Limb (tissue), 2 donors: ENCODE measurements around the gene ZBTB7A.

Experiments used
- DNase-seq, 2 donors: peaks; one replicate each; pipeline ENCODE4 v3.0.0-alpha.2; 2016; ENCODE audit errors: extremely low spot score in 2 of 2

Gene ZBTB7A

GRCh38 chr19:4037301-4037949 lies 29.3 kb downstream of the ZBTB7A start:
- DNase-seq: no peak

DNA sequence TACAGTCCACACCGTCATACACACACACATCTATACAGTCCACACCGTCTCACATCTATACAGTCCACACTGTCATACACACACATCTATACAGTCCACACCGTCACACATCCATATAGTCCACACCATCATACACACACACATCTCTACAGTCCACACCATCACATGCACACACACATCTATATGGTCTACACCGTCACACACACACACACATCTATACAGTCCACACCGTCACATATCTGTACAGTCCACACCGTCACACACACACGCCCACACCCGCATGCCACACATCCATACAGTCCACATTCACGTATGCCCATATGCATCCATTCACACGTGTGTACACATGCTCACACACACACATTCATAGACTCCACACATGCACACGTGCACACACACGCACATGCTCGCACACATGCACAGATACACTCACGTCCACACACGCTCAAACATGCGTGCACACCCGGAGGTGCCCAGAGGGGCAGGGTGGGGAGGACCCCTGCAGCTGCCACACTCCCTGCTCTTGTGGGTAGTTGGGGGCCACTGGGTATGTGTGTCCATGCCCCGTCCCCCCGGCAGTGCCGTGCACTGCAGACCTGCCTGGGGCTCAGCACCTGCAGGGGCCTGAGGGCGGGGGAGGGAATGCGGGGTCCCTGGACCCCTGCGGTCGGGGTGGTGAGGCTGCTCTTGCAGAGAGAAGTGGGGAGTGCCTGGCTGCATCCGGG lies 30.0 kb downstream of the ZBTB7A start:
- no peak for DNase-seq

DNA sequence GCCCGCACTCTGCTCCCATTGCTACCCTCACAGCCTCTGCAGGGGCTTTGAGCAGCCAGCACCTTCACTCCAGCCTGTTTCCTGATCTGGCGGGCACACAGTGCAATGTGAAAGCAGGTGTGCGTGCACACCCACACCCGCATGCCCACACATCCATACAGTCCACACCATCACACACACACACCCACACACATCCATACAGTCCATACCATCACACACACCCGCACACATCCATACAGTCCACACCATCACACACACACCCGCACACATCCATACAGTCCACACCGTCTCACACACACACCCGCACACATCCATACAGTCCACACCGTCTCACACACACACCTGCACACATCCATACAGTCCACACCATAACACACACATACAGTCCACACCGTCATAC lies 31.1 kb downstream of the ZBTB7A start:
- no peak for DNase-seq

- DNase-seq: no peak
Measured at GRCh38 chr19:4035018-4035566, 31.6 kb downstream of the ZBTB7A start.

DNA sequence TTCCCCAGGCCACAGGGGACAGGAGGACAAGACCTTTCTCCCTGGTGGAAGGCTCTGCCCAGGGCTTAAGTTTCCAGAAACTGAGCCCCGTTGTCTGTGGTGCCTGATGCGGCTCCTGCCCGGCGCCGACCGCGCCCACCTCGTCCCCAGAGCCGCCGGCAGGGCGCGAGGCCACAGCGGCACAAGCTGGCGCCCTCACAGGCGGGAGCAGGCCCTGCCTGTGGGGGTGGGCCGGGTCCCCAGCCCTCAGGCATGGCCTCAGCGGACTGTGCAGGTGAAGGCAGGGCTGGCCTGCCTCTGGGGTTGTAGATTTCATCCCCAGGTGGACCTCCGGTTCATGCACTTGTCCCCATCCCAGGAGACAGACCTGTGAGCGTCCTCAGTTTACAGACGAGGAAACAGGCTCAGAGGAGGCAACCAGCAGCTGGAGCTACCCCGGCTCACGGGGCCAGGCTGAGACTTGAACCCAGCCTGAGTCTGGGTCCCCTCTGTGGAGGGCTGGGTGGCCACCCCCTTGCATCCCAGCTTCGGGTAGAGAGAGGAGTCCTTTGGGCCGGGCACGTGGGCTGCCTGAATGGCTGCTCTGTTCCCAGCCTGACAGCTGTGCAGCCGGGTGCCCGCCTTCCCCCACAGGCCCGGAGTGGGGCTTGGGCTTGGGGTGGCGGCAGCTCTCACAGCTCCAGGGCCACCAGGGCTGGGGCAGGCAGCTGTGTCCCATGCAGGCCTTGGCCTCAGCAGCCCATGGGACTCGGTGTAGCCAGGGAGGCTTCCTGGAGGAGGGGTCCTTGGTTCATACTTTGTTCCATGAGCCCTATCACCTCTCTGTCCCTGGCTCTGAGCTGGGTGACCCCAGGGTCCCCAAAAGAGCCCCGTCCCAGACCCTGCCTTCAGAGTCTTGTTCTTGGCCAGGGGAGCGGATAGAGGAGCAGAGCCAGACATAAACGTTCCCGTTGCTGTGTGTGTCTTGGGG lies 32.4 kb downstream of the ZBTB7A start:
- no peak for DNase-seq

GRCh38 chr19:4033028-4033956 lies 33.4 kb downstream of the ZBTB7A start:
- DNase-seq: no peak

- no peak for DNase-seq
Measured at GRCh38 chr19:4032436-4032835, 34.3 kb downstream of the ZBTB7A start.

DNA sequence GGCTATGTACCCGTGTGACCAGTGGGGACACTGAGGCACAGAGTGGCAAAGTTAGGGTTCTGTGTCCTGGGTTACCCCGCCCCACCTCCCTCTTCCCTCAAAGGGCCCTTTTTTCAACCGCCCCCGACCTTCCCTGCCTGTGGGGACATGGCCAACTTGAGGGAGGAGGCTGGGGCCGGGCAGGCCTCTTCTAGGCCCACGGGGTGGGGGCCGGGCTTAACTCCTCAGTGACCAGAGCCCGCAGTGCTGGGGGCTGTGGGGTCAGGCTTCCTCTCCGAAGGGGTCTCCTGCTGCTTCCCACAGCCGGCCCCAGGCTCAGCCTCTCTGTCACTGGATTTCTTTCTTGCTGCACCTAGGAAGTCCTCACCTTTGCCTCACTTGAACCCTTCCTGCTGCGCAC lies 35.3 kb downstream of the ZBTB7A start:
- no peak for DNase-seq

GRCh38 chr19:4030981-4031380 lies 35.7 kb downstream of the ZBTB7A start:
- DNase-seq: no peak

- DNase-seq: no peak
Measured at GRCh38 chr19:4030552-4030951, 36.1 kb downstream of the ZBTB7A start.

GRCh38 chr19:4029247-4029614 lies 37.5 kb downstream of the ZBTB7A start:
- DNase-seq: no peak

DNA sequence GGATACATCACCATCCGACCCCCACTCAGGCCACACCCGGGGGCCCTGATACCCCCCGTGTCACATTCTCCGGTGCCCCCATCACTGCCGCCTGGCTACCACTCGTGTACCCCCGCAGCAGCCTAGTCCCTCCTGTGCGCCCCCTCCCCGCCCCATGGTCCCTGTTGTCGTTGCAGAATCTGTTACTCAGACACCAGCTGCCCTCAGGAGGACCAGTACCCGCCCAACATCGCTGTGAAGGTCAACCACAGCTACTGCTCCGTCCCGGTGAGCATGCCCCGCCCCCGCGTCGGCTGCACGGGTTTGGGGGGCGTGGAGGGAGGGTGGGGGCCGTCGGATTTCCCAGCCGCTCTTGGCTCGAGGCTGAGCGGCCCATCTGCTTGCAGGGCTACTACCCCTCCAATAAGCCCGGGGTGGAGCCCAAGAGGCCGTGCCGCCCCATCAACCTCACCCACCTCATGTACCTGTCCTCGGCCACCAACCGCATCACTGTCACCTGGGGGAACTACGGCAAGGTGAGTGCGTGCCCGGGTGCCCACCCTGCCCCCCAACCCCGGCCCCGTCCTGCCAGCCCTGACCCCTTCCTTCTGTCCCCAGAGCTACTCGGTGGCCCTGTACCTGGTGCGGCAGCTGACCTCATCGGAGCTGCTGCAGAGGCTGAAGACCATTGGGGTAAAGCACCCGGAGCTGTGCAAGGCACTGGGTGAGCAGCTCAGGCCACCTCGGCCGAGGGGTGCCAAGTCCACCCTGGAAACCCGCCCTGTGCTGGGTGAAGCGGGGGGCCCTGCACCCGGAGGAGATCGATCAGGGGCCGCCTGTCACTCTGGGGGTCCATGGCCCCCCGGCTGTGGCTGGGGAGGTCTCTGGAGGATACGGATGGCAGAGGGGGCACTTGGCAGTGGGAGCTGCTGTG lies 38.1 kb downstream of the ZBTB7A start:
- no peak for DNase-seq

DNA sequence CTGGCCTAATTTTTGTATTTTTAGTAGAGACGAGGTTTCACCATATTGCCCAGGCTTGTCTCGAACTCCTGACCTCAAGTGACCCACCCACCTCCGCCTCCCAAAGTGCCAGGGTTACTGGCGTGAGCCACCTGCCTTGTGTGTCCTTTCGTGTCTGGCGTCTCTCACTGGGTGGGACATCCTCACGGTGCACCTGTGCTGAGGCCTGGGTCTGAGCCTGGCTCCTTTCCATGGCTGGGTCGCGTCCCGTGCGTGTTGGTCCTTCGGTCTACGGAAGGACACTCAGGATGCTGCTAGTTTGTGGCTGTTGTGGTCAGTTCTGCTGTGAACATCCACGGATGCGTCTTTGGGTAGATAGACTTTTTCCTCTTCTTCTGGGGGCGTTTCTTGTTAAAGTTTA lies 39.6 kb downstream of the ZBTB7A start:
- no peak for DNase-seq

GRCh38 chr19:4025317-4025716 lies 41.4 kb downstream of the ZBTB7A start:
- DNase-seq: no peak

- DNase-seq: peak in 1 of 2 donors; percentile 24
Measured at GRCh38 chr19:4023600-4024398, 42.9 kb downstream of the ZBTB7A start.

GRCh38 chr19:4019578-4019977 lies 47.1 kb downstream of the ZBTB7A start:
- no peak for DNase-seq

- no peak for DNase-seq
Measured at GRCh38 chr19:4018775-4019504, 47.8 kb downstream of the ZBTB7A start.

DNA sequence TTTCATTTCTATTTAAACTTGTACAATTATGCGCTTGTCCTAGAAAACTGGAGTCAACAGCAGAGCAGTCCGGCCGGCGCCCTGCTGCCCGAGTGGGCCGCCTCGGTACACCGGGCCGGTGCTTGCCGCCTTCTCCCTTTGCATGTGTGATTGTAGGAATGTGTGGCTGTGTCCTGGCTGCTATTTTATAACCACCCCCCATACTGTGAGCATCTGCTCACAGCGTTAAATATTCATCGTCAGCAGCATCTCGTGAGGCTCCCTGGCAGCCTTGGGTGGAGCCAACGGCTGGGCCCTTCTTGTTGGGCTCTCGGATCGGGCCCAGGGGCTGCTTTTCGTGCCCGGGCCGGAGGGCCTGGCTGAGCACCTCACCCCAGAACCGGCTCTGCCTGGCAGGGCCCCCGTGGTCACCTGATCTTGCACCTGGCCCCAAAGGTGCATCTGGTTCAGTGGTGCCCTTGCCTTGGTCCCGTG lies 48.5 kb downstream of the ZBTB7A start:
- DNase-seq: no peak
